Measurements from ENCODE around the gene RAB19.

GRCh38 chr7:140404565-140405065, 757 bp downstream of the RAB19 start:
- TF ChIP-seq CTCF (IDR thresholded peaks at IDR 0.05; ENCODE audit: control extremely low read depth in 1 of 3, insufficient read depth in 1 of 3, low read depth in 1 of 3, low read length in 3 of 3) (no peak), MAFK (IDR thresholded peaks at IDR 0.05; ENCODE audit: low read depth, low read length) (no peak), POLR2A (IDR thresholded peaks at IDR 0.05; ENCODE audit: control extremely low read depth in 1 of 2, low read depth in 2 of 2, low read length in 2 of 2) (no peak), CHD2 (IDR thresholded peaks at IDR 0.05; ENCODE audit: low read length) (no peak), BCL11A (IDR thresholded peaks at IDR 0.05; ENCODE audit: low read depth in 2 of 2, low read length in 2 of 2) (no peak), RAD21 (IDR thresholded peaks at IDR 0.05 in 1 of 2, conservative IDR thresholded peaks at IDR 0.05 in 1 of 2; ENCODE audit: low read depth in 2 of 2, low read length in 2 of 2) (no peak), ZNF274 (IDR thresholded peaks at IDR 0.05; ENCODE audit: borderline replicate concordance, extremely low read depth, low read length) (no peak)

Measured in H1 (cell line).